Measurements from ENCODE around the gene GINM1. TPM values are rescaled to one million over a fixed set of nuclear protein-coding genes. Genes with fewer than 3 reads are reported as not detected.

GINM1 gene
- total RNA-seq, 4 donors from 2014 or later, result 36.6 to 64.5 (median 57.0) TPM

DNA sequence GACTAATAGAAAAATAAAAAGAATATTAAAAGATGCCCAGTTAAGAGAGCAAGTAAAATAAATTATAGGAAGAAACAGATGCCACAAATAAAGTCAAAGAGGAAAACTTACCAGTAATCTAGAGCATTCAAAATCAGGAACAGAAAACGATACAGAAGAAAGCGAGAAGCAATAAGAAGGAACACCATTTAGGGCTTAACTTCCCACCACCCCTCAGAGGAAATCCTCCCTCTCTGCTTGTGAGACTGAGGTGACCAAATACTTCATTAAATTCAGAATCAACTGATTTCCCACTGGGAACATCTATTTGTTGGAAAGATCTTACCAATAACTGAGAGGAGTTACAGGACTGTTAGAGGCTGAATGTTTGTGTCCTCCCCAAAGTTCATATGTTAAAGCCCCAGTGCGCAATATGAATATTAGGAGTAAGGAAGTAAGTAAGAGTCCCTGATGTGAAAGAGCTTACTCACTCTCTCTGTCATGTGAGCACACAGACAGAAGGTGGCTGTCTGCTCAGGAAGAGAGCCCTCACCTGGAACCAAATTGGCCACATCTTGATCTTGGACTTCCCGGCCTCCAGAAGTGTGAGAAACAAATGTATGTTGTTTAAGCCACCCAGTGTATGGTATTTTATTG is 62.8 kb downstream of the GINM1 start:
- H3K4me1 ChIP-seq, result no peaks in the 10 kb centered on the region
- H3K9me3 ChIP-seq, result no peaks in the 10 kb centered on the region
- H3K4me3 ChIP-seq, result no peak overlapping the region
- H3K36me3 ChIP-seq, result peaks cover 0 to 51% (median 0%) of the 10 kb centered on the region in 3 donors
- H3K27ac ChIP-seq, result no peak overlapping the region
- no peak for DNase-seq (ENCODE audit: low spot score in 2 of 2)
- no peaks in the 10 kb centered on the region for H3K27me3 ChIP-seq
- 82 to 85% methylated on average over 4 of the region's 4 CpGs for WGBS, 2 donors
- TF ChIP-seq, protein P1, sequence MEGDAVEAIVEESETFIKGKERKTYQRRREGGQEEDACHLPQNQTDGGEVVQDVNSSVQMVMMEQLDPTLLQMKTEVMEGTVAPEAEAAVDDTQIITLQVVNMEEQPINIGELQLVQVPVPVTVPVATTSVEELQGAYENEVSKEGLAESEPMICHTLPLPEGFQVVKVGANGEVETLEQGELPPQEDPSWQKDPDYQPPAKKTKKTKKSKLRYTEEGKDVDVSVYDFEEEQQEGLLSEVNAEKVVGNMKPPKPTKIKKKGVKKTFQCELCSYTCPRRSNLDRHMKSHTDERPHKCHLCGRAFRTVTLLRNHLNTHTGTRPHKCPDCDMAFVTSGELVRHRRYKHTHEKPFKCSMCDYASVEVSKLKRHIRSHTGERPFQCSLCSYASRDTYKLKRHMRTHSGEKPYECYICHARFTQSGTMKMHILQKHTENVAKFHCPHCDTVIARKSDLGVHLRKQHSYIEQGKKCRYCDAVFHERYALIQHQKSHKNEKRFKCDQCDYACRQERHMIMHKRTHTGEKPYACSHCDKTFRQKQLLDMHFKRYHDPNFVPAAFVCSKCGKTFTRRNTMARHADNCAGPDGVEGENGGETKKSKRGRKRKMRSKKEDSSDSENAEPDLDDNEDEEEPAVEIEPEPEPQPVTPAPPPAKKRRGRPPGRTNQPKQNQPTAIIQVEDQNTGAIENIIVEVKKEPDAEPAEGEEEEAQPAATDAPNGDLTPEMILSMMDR (IDR thresholded peaks at IDR 0.05), result no peak
- TF ChIP-seq POLR2A (IDR thresholded peaks at IDR 0.05), result no peak
- no peak for TF ChIP-seq EP300 (IDR thresholded peaks at IDR 0.05)

- H3K27ac ChIP-seq, result no peak overlapping the region
- WGBS, 2 donors, result 89 to 94% methylated on average over 1 of the region's 1 CpG
- H3K4me3 ChIP-seq, result no peak overlapping the region
- peaks cover 0 to 61% (median 0%) of the 10 kb centered on the region in 3 donors for H3K36me3 ChIP-seq
- no peaks in the 10 kb centered on the region for H3K27me3 ChIP-seq
- DNase-seq (ENCODE audit: low spot score in 2 of 2), result no peak
- no peaks in the 10 kb centered on the region for H3K9me3 ChIP-seq
- TF ChIP-seq POLR2A (IDR thresholded peaks at IDR 0.05) (no peak), EP300 (IDR thresholded peaks at IDR 0.05) (no peak)
- TF ChIP-seq, protein P1 (IDR thresholded peaks at IDR 0.05), result no peak
- H3K4me1 ChIP-seq, result no peaks in the 10 kb centered on the region
Measured at GRCh38 chr6:149634315-149634714, 68.1 kb downstream of the GINM1 start.

DNA sequence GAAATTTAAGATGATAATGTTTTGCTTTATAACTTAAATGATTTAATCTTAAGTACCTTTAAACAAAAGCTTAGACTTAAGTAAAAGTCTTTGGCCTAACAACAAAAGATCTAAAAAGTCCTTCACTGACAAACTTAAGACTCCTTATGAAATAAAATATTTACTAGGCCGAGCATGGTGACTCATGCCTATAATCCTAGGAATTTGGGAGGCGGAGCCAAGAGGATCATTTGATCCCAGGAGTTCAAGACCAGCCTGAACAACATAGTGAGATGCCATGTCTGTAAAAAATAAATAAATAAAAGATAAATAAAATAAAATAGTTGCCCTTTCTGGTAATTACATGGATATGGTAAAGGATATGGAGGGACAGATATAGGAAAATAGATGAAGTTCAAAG is 69.9 kb downstream of the GINM1 start:
- TF ChIP-seq EP300 (IDR thresholded peaks at IDR 0.05) (no peak), POLR2A (IDR thresholded peaks at IDR 0.05) (no peak)
- TF ChIP-seq, protein P1 (IDR thresholded peaks at IDR 0.05), result no peak
- Histone ChIP-seq H3K4me1 (no peaks in the 10 kb centered on the region), H3K36me3 (peaks cover 0 to 51% (median 0%) of the 10 kb centered on the region in 3 donors), H3K9me3 (no peaks in the 10 kb centered on the region), H3K27me3 (no peaks in the 10 kb centered on the region), H3K27ac (no peak overlapping the region), H3K4me3 (no peak overlapping the region)
- 66 to 68% methylated on average over 2 of the region's 2 CpGs for WGBS, 2 donors
- DNase-seq (ENCODE audit: low spot score in 2 of 2), result no peak

Small RNA genes lying within 50 kb of the gene (small RNA-seq; reads per million reads assigned to genes)
- not detected for gene RF00019
- gene RF00410, result not detected
- gene RNU7-3P, result 0.28 reads per million

Other genes starting within 250 kb of the GINM1 start
- 100 to 1,000 TPM in 1 of 4 donors, 10 to 100 TPM in 3; 57.5 to 101 (median 74.7) TPM for gene TAB2, start 248.7 kb upstream of the GINM1 start, total RNA-seq
- 1 to 10 TPM; 4.9 to 6.9 (median 6.7) TPM for gene SUMO4, start 166.1 kb upstream of the GINM1 start, total RNA-seq
- gene ZC3H12D, start 81.4 kb upstream of the GINM1 start, total RNA-seq, result 1 to 10 TPM; 1.6 to 7.2 (median 3.1) TPM
- 10 to 100 TPM; 25.8 to 41.0 (median 31.5) TPM for gene PPIL4, start 20.3 kb upstream of the GINM1 start, total RNA-seq
- gene KATNA1, start 82.3 kb downstream of the GINM1 start, total RNA-seq, result 10 to 100 TPM; 13.5 to 22.5 (median 17.5) TPM
- 10 to 100 TPM; 21.0 to 25.8 (median 24.3) TPM for gene LATS1, start 151.7 kb downstream of the GINM1 start, total RNA-seq
- gene NUP43, start 180.2 kb downstream of the GINM1 start, total RNA-seq, result 10 to 100 TPM; 18.9 to 24.3 (median 22.6) TPM
- gene PCMT1, start 183.4 kb downstream of the GINM1 start, total RNA-seq, result 100 to 1,000 TPM in 1 of 4 donors, 10 to 100 TPM in 3; 85.0 to 135 (median 88.5) TPM